Gastroesophageal sphincter (tissue), 4 donors: ENCODE data around the gene C4B. TPM values are rescaled to one million over a fixed set of nuclear protein-coding genes. Genes with fewer than 3 reads are reported as not detected.
"Not testable (repeated sequence)": the region's sequence is repeated elsewhere in the genome, so short reads cannot be mapped to it uniquely, and the experiment has no call there.

Source experiments
- ATAC-seq: fragments of 150-250 bp; one replicate; pipeline ENCODE4 v1.9.1; 2016; ENCODE audit warnings: mild to moderate bottlenecking, moderate library complexity
- H3K27ac ChIP-seq, 4 donors: fragments of 200-600 bp; sonication (generic) in 3 of 4; 1 replicate in 3 of 4; 2 replicates in 1 of 4; pipeline ENCODE4 v1.5.1; 2016 to 2019
- H3K27me3 ChIP-seq: fragments of 200-600 bp; sonication (generic); one replicate; pipeline ENCODE4 v1.5.1; 2019
- H3K36me3 ChIP-seq, 2 donors: fragments of 200-600 bp; sonication (generic); one replicate each; pipeline ENCODE4 v1.5.1; 2019; ENCODE audit warnings: control low read depth in 1 of 2
- H3K4me1 ChIP-seq, 3 donors: fragments of 200-600 bp; sonication (generic); 1 replicate in 2 of 3; 2 replicates in 1 of 3; pipeline ENCODE4 v1.5.1; 2016 to 2019; ENCODE audit warnings: control low read depth in 2 of 3
- H3K4me3 ChIP-seq, 2 donors: fragments of 200-600 bp; sonication (generic); one replicate each; pipeline ENCODE4 v1.5.1; 2019; ENCODE audit warnings: mild to moderate bottlenecking in 1 of 2, moderate library complexity in 1 of 2
- H3K9me3 ChIP-seq, 3 donors: fragments of 200-600 bp; sonication (generic); one replicate each; pipeline ENCODE4 v1.5.1; 2017 to 2019; ENCODE audit warnings: control low read depth in 2 of 3
- CTCF ChIP-seq, 4 experiments: fragments of 200-600 bp in 2 of 4; fragments of 450-650 bp in 2 of 4; sonication (generic) in 1 of 4; IDR thresholded peaks; one replicate each; pipeline ENCODE4 v1.5.1; 2017 to 2019; ENCODE audit warnings: antibody characterized with exemption in 4 of 4, mild to moderate bottlenecking in 2 of 4, moderate library complexity in 2 of 4
- EP300 ChIP-seq: sonication (generic); formaldehyde crosslinking; IDR thresholded peaks from one replicate; pipeline ENCODE4 v1.6.1; 2017; ENCODE audit warnings: antibody characterized with exemption, mild to moderate bottlenecking
- POLR2A ChIP-seq, 2 donors: fragments of 450-650 bp; IDR thresholded peaks; one replicate each; pipeline ENCODE4 v1.6.1; 2017; ENCODE audit warnings: antibody characterized with exemption in 2 of 2, mild to moderate bottlenecking in 2 of 2, moderate library complexity in 1 of 2
- POLR2AphosphoS5 ChIP-seq: sonication (generic); formaldehyde crosslinking; IDR thresholded peaks from one replicate; pipeline ENCODE4 v1.6.1; 2017; ENCODE audit warnings: antibody characterized with exemption
- WGBS, 2 donors: methylation state at CpG; one replicate each; pipeline ENCODE4 v1.1.5; 2018; ENCODE audit warnings: low coverage in 1 of 2; 5-methylcytosine and 5-hydroxymethylcytosine counted together
- total RNA-seq, 4 donors: library from RNA; depleted of rRNA; stranded (reverse); fragments of >200 nt; gene quantifications; one replicate each; pipeline ENCODE4 v1.1.0, GENCODE V29; 2016

Gene C4B
- total RNA-seq, 4 donors from 2014 or later: 45.6 to 259 (median 82.1) TPM

GRCh38 chr6:32056254-32056653 lies 41.7 kb downstream of the C4B start:
- ATAC-seq: no peak
- H3K9me3 ChIP-seq: no peaks in the 10 kb centered on the region
- no peak overlapping the region for H3K27ac ChIP-seq
- no peak for TF ChIP-seq CTCF (IDR thresholded peaks at IDR 0.05)
- TF ChIP-seq POLR2AphosphoS5: no peak
- no peak for TF ChIP-seq POLR2A (IDR thresholded peaks at IDR 0.05)
- TF ChIP-seq EP300: no peak
- no CpG with 5 or more reads among the region's 7 CpGs for WGBS, 2 donors
- H3K27me3 ChIP-seq: no peaks in the 10 kb centered on the region
- H3K4me1 ChIP-seq: peaks cover 0 to 8% (median 0%) of the 10 kb centered on the region in 3 donors
- peaks cover 0 to 62% of the 10 kb centered on the region in 2 donors for H3K36me3 ChIP-seq
- no peak overlapping the region for H3K4me3 ChIP-seq

GRCh38 chr6:32057966-32058365 lies 43.4 kb downstream of the C4B start:
- TF ChIP-seq POLR2A (IDR thresholded peaks at IDR 0.05): no peak
- TF ChIP-seq POLR2AphosphoS5: no peak
- no peak for TF ChIP-seq CTCF (IDR thresholded peaks at IDR 0.05)
- TF ChIP-seq EP300: no peak
- Histone ChIP-seq H3K4me1 (peaks cover 0 to 8% (median 0%) of the 10 kb centered on the region in 3 donors), H3K9me3 (no peaks in the 10 kb centered on the region), H3K27me3 (no peaks in the 10 kb centered on the region), H3K27ac (peak overlapping the region in 3 of 4 donors; percentile 10 to 57 (median 44)), H3K36me3 (peaks cover 0 to 71% of the 10 kb centered on the region in 2 donors), H3K4me3 (no peak overlapping the region)
- no peak for ATAC-seq
- 88% methylated on average over 4 of the region's 17 CpGs; no CpG with 5 or more reads in 1 of the 2 donors for WGBS, 2 donors

GRCh38 chr6:32058511-32058963 lies 43.9 kb downstream of the C4B start:
- H3K27ac ChIP-seq: peak overlapping the region in 3 of 4 donors; percentile 10 to 57 (median 44)
- ATAC-seq: peak; percentile 55
- no peak overlapping the region for H3K4me3 ChIP-seq

GRCh38 chr6:32060966-32061655 lies 46.5 kb downstream of the C4B start:
- 75 to 83% methylated on average over 5 to 6 of the region's 28 CpGs for WGBS, 2 donors
- ATAC-seq: no peak
- no peaks in the 10 kb centered on the region for H3K9me3 ChIP-seq
- H3K27me3 ChIP-seq: no peaks in the 10 kb centered on the region
- peaks cover 0 to 75% of the 10 kb centered on the region in 2 donors for H3K36me3 ChIP-seq
- no peak overlapping the region for H3K4me3 ChIP-seq
- TF ChIP-seq CTCF (IDR thresholded peaks at IDR 0.05) (no peak), POLR2AphosphoS5 (no peak), EP300 (no peak), POLR2A (IDR thresholded peaks at IDR 0.05) (no peak)
- peaks cover 0 to 8% (median 0%) of the 10 kb centered on the region in 3 donors for H3K4me1 ChIP-seq
- H3K27ac ChIP-seq: no peak overlapping the region

More at GRCh38 chr6:32058511-32058963, 43.9 kb downstream of the C4B start:
- no peaks in the 10 kb centered on the region for H3K27me3 ChIP-seq
- H3K4me1 ChIP-seq: peaks cover 0 to 8% (median 0%) of the 10 kb centered on the region in 3 donors
- 53 to 64% methylated on average over 6 of the region's 11 CpGs for whole genome bisulfite sequencing, 2 donors
- TF ChIP-seq POLR2AphosphoS5 (peak; percentile 33), EP300 (no peak)
- no peaks in the 10 kb centered on the region for H3K9me3 ChIP-seq
- peaks cover 0 to 72% of the 10 kb centered on the region in 2 donors for H3K36me3 ChIP-seq

GRCh38 chr6:32064706-32065105 lies 50.1 kb downstream of the C4B start:
- Histone ChIP-seq H3K9me3 (no peaks in the 10 kb centered on the region), H3K4me1 (no peaks in the 10 kb centered on the region), H3K4me3 (no peak overlapping the region), H3K36me3 (peaks cover 0 to 93% of the 10 kb centered on the region in 2 donors), H3K27ac (no peak overlapping the region), H3K27me3 (no peaks in the 10 kb centered on the region)
- 87% methylated on average over 4 of the region's 14 CpGs; no CpG with 5 or more reads in 1 of the 2 donors for WGBS, 2 donors
- no peak for TF ChIP-seq POLR2A (IDR thresholded peaks at IDR 0.05)
- TF ChIP-seq CTCF (IDR thresholded peaks at IDR 0.05): no peak
- no peak for TF ChIP-seq EP300
- TF ChIP-seq POLR2AphosphoS5: no peak
- no peak for ATAC-seq

- WGBS, 2 donors: no CpG with 5 or more reads among the region's 19 CpGs
- H3K27me3 ChIP-seq, H3K4me3 ChIP-seq, ATAC-seq, H3K9me3 ChIP-seq, H3K4me1 ChIP-seq, H3K27ac ChIP-seq: not testable (repeated sequence)
- peaks cover 0 to 90% of the 10 kb centered on the region in 2 donors for H3K36me3 ChIP-seq
These were observed 52.9 kb downstream of the C4B start for GRCh38 chr6:32067521-32067920.

GRCh38 chr6:32068315-32068714 lies 53.7 kb downstream of the C4B start:
- Histone ChIP-seq H3K27ac (peak overlapping the region in 1 of 4 donors; percentile 22), H3K36me3 (peaks cover 0 to 91% of the 10 kb centered on the region in 2 donors)
- WGBS, 2 donors: 100% methylated on average over 2 of the region's 13 CpGs; no CpG with 5 or more reads in 1 of the 2 donors
- H3K4me3 ChIP-seq, H3K4me1 ChIP-seq, H3K27me3 ChIP-seq, ATAC-seq, H3K9me3 ChIP-seq: not testable (repeated sequence)
